SIG-M5 (cell line): ENCODE results near the gene PEAK3.

Source experiments
- DNase-seq: peaks from one replicate; lab custom pipeline; 2025; lab: John Stamatoyannopoulos, UW

Gene PEAK3

DNA sequence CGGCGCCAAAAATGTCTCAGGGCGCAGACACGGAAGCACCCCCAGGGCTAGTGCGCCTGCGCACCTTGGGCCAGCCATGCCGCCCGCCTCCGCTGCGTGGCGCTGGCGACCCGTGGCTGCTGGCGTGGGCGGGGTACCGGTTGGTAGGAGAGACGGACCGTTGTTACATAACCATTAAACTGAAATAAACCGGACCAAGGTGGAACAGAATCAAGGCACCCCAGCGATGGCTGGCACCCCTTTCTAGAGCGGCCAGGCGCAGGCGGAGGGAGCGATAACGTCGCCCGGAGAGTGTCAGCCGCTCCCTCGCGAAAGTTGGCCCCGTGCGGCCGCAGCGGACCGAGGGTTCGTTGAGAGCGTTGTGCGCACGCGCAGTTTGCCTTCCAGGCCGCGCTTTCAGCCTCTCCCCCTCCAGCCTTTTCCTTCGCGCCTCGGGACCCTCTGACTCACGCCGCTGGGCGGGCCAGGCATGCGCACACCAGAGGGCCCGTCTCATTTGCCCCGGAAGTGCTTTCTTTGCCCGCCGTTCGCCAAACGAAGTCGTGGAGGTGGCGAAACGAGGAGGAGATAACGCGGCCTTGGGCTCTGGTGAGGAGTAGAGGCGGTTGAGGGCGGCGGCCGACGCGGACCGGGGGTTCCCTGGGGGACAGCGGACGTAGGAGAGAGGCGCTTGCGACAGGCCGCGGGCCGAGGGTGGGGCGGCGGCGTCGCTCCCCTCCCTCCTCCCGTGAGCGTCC, 45.5 kb downstream of the PEAK3 start, which contains the start of the genes PLEKHJ1 and SF3A2:
Gene PLEKHJ1 (minus strand): TSS at position 16 of the 737 bp plus-strand sequence. CDS start 81 bp downstream, outside the sequence.
Gene SF3A2 (plus strand): TSS at position 511 of the 737 bp plus-strand sequence. CDS start 6,595 bp downstream, outside the sequence.
- peak; percentile 79 for DNase-seq

DNA sequence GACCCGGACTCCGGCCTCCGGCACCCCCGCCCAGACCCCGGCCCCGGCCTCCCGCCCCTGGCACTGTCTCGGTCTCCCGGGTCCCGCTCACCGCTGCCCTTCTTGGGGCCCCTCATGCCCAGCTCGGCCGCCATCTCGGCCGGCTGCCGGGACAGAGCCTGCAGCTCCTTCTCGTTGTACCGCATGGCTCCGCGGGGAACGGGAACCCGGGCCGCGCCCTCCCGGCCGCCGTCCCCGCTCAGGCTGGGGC, 46.0 kb downstream of the PEAK3 start:
- no peak for DNase-seq

DNA sequence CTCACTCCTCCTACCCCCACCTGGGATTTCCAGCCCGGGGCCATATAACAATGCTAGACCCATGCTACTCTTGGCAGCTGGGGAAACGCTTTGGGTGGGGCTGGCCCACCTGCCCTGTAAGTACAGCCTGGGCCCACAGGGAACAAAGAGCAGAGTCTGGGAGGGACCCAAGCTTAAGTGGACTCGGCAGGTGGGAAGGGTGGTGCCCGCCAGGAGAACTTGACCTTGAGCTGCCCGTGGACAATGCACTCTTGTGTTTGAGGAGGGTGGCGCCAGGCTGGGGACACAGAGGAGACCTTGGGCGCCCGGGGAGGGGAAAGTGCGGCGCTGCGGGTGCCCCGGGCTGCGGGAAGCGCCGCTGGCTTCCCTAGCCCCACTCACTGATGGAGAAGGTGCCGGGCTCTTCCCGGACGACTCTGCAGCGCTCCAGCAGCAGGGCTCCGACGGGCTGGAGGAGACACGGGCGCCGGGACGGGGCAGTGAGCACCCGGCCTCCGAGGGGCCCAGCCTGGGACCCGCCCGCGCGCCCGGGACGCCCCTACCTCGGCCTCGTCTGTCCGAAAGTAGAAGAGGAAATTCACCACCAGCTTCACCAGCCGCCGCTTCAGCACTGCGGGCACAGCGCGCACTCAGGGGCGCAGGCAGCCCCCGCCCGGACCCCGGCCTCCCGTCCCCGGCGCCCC, 46.5 kb downstream of the PEAK3 start:
- DNase-seq = no peak

DNA sequence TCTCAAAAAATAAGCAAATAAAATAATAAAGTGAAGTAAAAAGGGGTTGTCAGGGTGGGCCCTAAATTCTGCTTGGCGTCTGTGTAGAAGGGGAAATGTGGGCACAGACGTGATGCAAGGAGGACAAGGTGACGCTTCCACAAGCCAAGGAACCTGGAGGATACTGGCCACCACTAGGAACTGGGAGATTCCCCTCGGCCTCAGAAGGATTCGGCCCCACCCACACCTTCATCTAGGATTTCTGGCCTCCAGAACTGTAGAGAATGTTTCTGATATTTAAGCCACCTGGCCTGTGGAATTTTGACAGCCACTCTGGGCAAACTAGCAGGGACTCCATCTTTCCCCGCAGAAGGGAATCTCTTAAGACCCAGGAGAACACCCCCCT, 47.0 kb downstream of the PEAK3 start:
- no peak for DNase-seq

DNA sequence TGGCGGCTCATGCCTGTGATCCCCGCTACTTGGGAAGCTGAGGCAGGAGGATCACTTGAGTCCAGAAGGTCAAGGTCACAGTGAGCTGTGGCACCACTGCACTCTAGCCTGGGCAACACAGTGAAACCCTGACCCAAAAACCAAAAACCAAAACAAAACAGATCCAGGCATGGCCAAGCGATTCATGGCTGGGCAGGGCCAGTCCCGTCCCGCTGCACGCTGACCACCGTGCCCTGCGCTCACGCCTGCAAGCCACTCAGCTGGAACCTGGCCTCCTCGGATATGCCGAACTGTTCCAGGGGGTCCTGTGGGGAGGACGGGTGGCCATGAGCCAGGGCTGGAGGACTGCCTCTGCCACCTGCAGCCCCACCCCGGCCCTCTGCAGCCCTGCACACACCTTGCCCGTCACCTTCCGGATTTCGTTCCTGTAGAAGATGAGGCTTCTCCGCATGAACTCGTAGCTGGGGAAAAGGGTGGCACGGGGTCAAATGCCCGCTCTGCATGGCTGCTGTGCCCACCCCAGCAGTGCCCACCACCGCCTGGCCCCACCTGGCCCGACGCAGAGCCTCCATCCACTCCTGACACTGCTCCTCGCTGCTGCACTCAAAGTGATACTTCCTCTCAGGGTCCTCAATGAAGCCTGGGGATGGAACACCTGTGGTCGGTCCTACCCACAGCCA, 48.2 kb downstream of the PEAK3 start:
- DNase-seq = no peak

GRCh38 chr19:2232286-2233151, 49.5 kb downstream of the PEAK3 start:
- DNase-seq = no peak

- DNase-seq = no peak
Measured at GRCh38 chr19:2231621-2232221, 50.3 kb downstream of the PEAK3 start.

DNA sequence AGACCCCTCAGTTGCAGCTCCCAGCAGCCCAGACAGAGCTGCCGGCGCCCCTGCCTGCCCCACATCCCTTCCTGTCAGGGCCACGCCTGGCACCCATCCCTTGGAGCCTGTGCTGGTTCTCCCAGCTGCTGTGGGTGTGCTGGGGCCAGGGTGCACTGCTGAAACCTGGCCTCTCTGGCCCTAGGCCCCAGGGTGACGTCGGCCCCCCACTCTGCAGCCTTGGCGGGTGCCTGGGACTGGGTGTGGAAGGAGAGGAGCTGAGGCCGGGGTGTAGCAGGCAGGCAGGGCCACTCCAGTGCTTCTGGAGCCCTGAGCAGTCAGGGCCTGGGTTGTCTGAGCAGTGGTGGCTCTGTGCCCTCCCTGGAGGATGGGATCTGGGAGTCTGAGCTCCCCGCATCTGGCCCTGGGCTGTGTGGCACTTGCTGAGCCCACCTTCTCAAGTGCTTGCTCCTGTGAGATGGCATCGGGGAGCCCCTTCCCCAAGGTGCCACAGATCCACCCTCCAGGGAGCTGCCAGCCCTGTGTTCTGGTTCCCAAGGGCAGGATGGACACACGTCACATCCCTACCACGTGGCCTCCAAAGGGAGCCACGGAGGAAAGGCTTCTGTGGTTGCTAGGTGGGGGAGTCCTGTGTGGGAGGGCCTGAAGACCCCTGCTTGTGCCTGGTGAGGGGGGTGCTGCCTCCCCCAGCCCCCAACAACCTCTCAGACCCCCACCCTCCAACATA, 51.0 kb downstream of the PEAK3 start:
- DNase-seq = no peak

- no peak for DNase-seq
Measured at GRCh38 chr19:2230033-2230531, 51.9 kb downstream of the PEAK3 start.

GRCh38 chr19:2229103-2230032, 52.6 kb downstream of the PEAK3 start:
- no peak for DNase-seq

GRCh38 chr19:2228157-2229030, 53.6 kb downstream of the PEAK3 start:
- no peak for DNase-seq

DNA sequence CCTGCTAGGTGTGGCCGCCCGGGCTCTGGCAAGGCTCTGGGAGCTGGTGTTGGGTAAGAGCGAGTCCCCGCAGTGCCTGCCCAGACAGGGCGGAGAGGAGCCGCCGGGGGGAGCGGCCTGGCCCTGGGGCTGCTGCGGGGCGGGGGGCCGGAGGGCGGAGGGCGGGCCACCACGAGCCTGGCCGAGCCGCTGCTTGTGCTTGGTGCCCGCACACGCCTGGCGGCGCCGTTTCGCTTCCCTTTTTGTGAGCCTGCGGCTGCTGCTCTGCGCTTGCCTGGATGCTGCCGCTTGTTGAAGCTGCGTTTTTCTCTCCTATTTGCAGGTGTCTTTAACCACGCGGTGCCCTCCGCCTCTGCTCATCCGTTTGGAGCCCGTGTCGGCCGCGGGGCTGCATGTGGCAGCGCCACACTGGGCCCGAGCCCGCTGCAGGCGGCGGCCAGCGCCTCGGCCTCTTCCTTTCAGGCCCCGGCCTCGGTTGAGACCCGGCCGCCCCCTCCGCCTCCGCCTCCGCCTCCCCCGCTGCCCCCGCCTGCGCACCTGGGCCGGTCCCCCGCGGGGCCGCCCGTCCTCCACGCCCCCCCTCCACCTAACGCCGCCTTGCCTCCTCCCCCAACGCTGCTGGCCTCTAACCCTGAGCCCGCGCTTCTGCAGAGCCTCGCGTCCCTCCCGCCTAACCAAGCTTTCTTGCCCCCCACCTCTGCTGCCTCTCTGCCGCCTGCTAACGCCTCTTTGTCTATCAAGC, 54.4 kb downstream of the PEAK3 start:
- DNase-seq = no peak

DNA sequence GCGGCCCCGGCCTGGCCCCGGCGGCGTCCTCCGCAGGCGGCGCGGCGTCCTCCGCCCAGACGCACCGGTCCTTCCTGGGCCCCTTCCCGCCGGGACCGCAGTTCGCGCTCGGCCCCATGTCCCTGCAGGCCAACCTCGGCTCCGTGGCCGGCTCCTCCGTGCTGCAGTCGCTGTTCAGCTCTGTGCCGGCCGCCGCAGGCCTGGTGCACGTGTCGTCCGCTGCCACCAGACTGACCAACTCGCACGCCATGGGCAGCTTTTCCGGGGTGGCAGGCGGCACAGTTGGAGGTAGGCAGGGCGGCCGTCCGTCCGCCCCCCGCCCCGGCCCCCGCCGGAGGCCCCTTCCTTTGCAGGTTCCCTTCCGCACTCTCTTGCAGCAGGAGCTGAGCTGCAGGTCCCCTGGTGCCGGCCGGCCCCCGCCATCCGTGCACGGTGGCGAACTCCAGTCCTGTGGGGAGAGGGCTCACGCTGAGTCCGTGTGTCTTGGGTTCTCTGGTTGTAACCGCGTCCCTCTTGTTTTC, 55.1 kb downstream of the PEAK3 start:
- DNase-seq = no peak

DNA sequence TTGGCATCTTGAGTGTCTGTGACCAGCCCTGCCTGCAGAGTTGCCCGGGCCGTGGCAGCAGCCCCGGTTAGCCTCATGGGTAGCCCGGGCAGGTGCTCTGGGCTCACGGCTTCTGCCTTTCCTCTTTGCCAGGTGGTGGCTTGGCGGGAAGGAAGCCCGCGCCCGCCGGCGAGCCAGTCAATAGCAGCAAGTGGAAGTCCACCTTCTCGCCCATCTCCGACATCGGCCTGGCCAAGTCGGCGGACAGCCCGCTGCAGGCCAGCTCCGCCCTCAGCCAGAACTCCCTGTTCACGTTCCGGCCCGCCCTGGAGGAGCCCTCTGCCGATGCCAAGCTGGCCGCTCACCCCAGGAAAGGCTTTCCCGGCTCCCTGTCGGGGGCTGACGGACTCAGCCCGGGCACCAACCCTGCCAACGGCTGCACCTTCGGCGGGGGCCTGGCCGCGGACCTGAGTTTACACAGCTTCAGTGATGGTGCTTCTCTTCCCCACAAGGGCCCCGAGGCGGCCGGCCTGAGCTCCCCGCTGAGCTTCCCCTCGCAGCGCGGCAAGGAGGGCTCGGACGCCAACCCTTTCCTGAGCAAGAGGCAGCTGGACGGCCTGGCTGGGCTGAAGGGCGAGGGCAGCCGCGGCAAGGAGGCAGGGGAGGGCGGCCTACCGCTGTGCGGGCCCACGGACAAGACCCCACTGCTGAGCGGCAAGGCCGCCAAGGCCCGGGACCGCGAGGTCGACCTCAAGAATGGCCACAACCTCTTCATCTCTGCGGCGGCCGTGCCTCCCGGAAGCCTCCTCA, 55.7 kb downstream of the PEAK3 start:
- DNase-seq = no peak

GRCh38 chr19:2225415-2226050, 56.4 kb downstream of the PEAK3 start:
- DNase-seq = no peak

GRCh38 chr19:2224754-2225349, 57.1 kb downstream of the PEAK3 start:
- no peak for DNase-seq
